ENCODE results near the gene CERS1.

CERS1 gene

GRCh38 chr19:18870531-18871172 lies 25.3 kb downstream of the CERS1 start:
- DNase-seq (ENCODE audit: low read depth) = no peak

GRCh38 chr19:18869781-18870530 lies 26.0 kb downstream of the CERS1 start:
- no peak for DNase-seq (ENCODE audit: low read depth)

- no peak for DNase-seq (ENCODE audit: low read depth)
Measured at GRCh38 chr19:18869023-18869618, 26.8 kb downstream of the CERS1 start.

- DNase-seq (ENCODE audit: low read depth) = no peak
Measured at GRCh38 chr19:18868380-18869022, 27.5 kb downstream of the CERS1 start.

GRCh38 chr19:18867751-18868150 lies 28.2 kb downstream of the CERS1 start:
- no peak for DNase-seq (ENCODE audit: low read depth)

- no peak for DNase-seq (ENCODE audit: low read depth)
Measured at GRCh38 chr19:18867199-18867598, 28.8 kb downstream of the CERS1 start.

- no peak for DNase-seq (ENCODE audit: low read depth)
Measured at GRCh38 chr19:18866800-18867123, 29.2 kb downstream of the CERS1 start.

- peak; percentile 40 for DNase-seq (ENCODE audit: low read depth)
Measured at GRCh38 chr19:18865973-18866799, 29.8 kb downstream of the CERS1 start.

GRCh38 chr19:18865106-18865972 lies 30.6 kb downstream of the CERS1 start:
- no peak for DNase-seq (ENCODE audit: low read depth)

GRCh38 chr19:18863843-18864362 lies 32.1 kb downstream of the CERS1 start:
- no peak for DNase-seq (ENCODE audit: low read depth)

- no peak for DNase-seq (ENCODE audit: low read depth)
Measured at GRCh38 chr19:18862976-18863842, 32.7 kb downstream of the CERS1 start.

GRCh38 chr19:18861917-18862316 lies 34.0 kb downstream of the CERS1 start:
- no peak for DNase-seq (ENCODE audit: low read depth)

- no peak for DNase-seq (ENCODE audit: low read depth)
Measured at GRCh38 chr19:18861235-18861634, 34.7 kb downstream of the CERS1 start.

GRCh38 chr19:18860725-18861124 lies 35.2 kb downstream of the CERS1 start:
- DNase-seq (ENCODE audit: low read depth) = no peak

- no peak for DNase-seq (ENCODE audit: low read depth)
Measured at GRCh38 chr19:18860302-18860700, 35.7 kb downstream of the CERS1 start.

GRCh38 chr19:18859676-18860301 lies 36.2 kb downstream of the CERS1 start:
- DNase-seq (ENCODE audit: low read depth) = no peak

- no peak for DNase-seq (ENCODE audit: low read depth)
Measured at GRCh38 chr19:18858906-18859646, 36.9 kb downstream of the CERS1 start.

GRCh38 chr19:18857223-18857622 lies 38.7 kb downstream of the CERS1 start:
- DNase-seq (ENCODE audit: low read depth) = no peak

Data from activated T-cell treated with anti-CD3 and anti-CD28 coated beads for 24 hours (primary cell).